Nephron (organoid): Measurements from ENCODE around the gene KIRREL3.

Source experiments
- H3K27ac Mint-ChIP-seq, 3 experiments: 2 replicates each; pipeline ENCODE4 v1.8.0; 2020; ENCODE audit warnings: mixed read lengths in 3 of 3, mild to moderate bottlenecking in 2 of 3, moderate library complexity in 1 of 3
- H3K27me3 Mint-ChIP-seq: 2 replicates; pipeline ENCODE4 v1.8.0; 2021; ENCODE audit warnings: low read depth, mild to moderate bottlenecking, moderate library complexity, mixed read lengths
- H3K36me3 Mint-ChIP-seq: 2 replicates; pipeline ENCODE4 v1.8.0; 2020; ENCODE audit warnings: low read depth, mixed read lengths
- H3K4me1 Mint-ChIP-seq: 2 replicates; pipeline ENCODE4 v1.8.0; 2020; ENCODE audit warnings: mixed read lengths
- H3K4me3 Mint-ChIP-seq, 3 experiments: 2 replicates each; pipeline ENCODE4 v1.8.0; 2020; ENCODE audit warnings: mild to moderate bottlenecking in 3 of 3, mixed read lengths in 3 of 3, moderate library complexity in 2 of 3
- H3K9me3 Mint-ChIP-seq: 2 replicates; pipeline ENCODE4 v1.8.0; 2020; ENCODE audit warnings: mixed read lengths
- CTCF ChIP-seq, 3 experiments: fragments of 200-600 bp; sonication (generic); IDR thresholded peaks; one replicate each; pipeline ENCODE4 v1.5.0; 2021; ENCODE audit warnings: antibody characterized with exemption in 3 of 3; ENCODE audit not compliant: unreplicated experiment in 3 of 3

Gene KIRREL3

GRCh38 chr11:126467471-126467870, 533.1 kb downstream of the KIRREL3 start:
- Mint-ChIP-seq H3K4me1 (peaks cover 19% of the 10 kb centered on the region), H3K36me3 (no peaks in the 10 kb centered on the region)

GRCh38 chr11:126467046-126467370, 533.6 kb downstream of the KIRREL3 start:
- Mint-ChIP-seq H3K36me3 (no peaks in the 10 kb centered on the region), H3K9me3 (no peaks in the 10 kb centered on the region), H3K27ac (no peak overlapping the region), H3K4me1 (peaks cover 16% of the 10 kb centered on the region), H3K4me3 (no peak overlapping the region), H3K27me3 (peaks cover 18% of the 10 kb centered on the region)
- TF ChIP-seq CTCF (IDR thresholded peaks at IDR 0.05; ENCODE audit: unreplicated experiment in 3 of 3) = no peak

More at GRCh38 chr11:126467471-126467870, 533.1 kb downstream of the KIRREL3 start:
- Mint-ChIP-seq H3K4me3 (no peak overlapping the region), H3K27ac (no peak overlapping the region), H3K9me3 (no peaks in the 10 kb centered on the region), H3K27me3 (peaks cover 20% of the 10 kb centered on the region)
- TF ChIP-seq CTCF (IDR thresholded peaks at IDR 0.05; ENCODE audit: unreplicated experiment in 3 of 3) = no peak

DNA sequence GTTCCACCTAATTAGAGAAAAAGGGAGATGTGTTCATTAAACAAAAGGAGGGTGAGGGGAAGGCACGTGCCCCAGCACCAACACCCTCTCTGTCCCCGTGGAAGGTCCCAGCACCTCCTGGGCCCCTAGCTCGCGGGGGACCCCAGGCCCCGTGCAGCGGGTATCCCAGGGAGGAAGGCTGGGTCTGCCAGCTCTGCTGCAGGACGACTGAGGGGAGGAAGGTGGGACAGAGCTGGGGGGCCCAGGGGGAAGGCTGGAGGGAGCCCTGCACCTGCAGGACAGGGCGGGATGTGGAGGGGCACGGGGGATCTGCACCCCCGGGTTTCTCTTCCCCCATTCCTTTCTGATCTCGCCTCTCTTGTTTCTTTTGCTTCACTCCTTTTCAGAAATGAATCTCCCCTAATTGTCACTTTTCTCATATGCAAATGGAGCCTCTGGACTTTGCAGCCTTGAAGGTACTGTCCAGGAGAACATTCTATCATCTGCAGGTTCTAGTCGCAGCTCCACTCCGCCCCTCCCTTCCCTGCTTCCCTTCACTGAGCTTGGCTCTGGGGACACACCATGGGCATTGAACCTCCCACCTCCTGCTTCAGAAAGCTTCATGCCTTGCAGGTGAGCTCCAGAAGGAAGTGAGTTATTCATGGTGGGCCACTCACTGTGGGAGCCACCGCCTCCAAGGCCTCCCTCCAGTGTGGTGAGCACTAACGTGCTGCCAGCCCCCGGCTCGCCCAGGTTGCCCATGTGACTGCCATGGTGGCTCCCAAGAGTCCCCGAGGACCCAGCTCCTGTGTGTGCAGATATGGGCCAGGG, 534.1 kb downstream of the KIRREL3 start:
- Mint-ChIP-seq H3K27ac (no peak overlapping the region), H3K36me3 (no peaks in the 10 kb centered on the region), H3K4me1 (peaks cover 16% of the 10 kb centered on the region), H3K4me3 (no peak overlapping the region), H3K9me3 (no peaks in the 10 kb centered on the region), H3K27me3 (peaks cover 18% of the 10 kb centered on the region)
- TF ChIP-seq CTCF (IDR thresholded peaks at IDR 0.05; ENCODE audit: unreplicated experiment in 3 of 3) = no peak

DNA sequence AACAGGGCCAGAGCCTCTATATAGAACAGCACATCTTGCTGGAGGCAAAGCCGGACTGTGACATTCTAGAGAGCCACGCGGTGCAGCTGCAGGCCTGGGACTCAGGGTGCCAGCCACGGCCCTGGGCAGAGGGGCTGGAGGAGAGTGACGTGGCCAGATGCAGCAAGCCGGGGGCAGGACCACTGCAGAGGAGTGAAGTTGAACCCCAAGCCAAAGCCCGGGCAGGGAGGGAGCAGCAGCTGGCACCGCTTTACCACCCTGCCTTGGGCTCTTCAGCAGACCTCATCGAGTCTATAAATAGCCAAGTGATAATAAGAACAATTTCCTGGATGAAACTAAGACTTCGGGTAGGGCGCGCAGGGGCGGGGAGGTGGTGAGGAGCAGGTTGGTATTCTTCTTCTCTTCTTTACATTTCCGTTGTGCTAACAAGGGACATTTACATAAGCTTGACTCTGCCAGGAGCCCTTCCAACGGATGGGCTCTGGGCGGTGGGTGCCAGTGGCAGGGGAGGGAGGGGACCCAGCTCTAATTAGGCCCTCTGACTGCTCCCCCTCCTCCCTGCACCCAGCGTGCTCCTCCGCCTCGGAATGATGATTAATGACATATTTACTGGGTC, 534.9 kb downstream of the KIRREL3 start:
- Mint-ChIP-seq H3K9me3 (no peaks in the 10 kb centered on the region), H3K36me3 (no peaks in the 10 kb centered on the region), H3K4me1 (peaks cover 16% of the 10 kb centered on the region), H3K4me3 (no peak overlapping the region), H3K27me3 (peaks cover 18% of the 10 kb centered on the region), H3K27ac (no peak overlapping the region)
- TF ChIP-seq CTCF (IDR thresholded peaks at IDR 0.05; ENCODE audit: unreplicated experiment in 3 of 3) = no peak

DNA sequence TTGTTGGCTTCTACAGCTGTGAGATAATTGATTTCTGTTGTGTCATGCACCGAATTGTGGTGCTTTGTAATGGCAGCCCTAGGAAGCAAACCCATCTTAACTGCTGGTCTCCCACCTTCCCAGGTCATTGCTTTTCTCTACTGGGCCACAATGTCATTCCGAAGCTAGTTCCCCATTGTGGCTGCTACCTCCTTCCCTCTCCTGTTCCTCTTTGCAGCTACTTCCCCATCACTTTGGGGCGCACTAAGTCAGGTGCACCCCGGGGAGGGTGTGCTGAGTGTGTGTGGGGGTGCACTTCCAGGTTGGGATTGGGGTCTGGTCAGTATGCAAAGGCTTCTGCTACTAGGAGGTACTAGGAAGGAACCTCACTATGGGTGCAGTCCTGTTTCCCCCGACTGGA, 535.8 kb downstream of the KIRREL3 start:
- no peak for TF ChIP-seq CTCF (IDR thresholded peaks at IDR 0.05; ENCODE audit: unreplicated experiment in 3 of 3)
- Mint-ChIP-seq H3K4me1 (peaks cover 20% of the 10 kb centered on the region), H3K36me3 (no peaks in the 10 kb centered on the region), H3K27ac (no peak overlapping the region), H3K27me3 (peaks cover 18% of the 10 kb centered on the region), H3K9me3 (no peaks in the 10 kb centered on the region), H3K4me3 (no peak overlapping the region)

DNA sequence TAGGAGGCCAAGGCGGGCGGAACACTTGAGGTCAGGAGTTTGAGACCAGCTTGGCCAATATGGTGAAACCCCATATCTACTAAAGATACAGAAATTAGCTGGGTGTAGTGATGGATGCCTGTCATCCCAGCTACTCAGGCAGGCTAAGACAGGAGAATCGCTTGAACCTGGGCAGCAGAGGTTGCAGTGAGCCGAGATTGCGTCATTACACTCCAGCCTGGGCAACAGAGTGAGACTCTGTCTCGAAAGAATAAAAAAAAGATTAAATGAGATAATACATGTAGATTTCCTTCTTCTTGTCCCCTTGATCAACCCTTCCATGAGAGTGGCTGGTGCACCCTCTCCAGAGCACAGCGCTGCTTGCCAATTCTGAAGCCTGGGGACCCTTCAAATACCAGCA, 538.1 kb downstream of the KIRREL3 start:
- Mint-ChIP-seq H3K9me3 (no peaks in the 10 kb centered on the region), H3K4me3 (no peak overlapping the region), H3K27ac (no peak overlapping the region), H3K27me3 (peaks cover 18% of the 10 kb centered on the region), H3K36me3 (no peaks in the 10 kb centered on the region), H3K4me1 (peaks cover 27% of the 10 kb centered on the region)
- TF ChIP-seq CTCF (IDR thresholded peaks at IDR 0.05; ENCODE audit: unreplicated experiment in 3 of 3) = no peak
